Measurements from ENCODE around the gene VASP.
A peak's percentile ranks its signal among the peaks of the same experiment; 100 is the strongest.

VASP gene

DNA sequence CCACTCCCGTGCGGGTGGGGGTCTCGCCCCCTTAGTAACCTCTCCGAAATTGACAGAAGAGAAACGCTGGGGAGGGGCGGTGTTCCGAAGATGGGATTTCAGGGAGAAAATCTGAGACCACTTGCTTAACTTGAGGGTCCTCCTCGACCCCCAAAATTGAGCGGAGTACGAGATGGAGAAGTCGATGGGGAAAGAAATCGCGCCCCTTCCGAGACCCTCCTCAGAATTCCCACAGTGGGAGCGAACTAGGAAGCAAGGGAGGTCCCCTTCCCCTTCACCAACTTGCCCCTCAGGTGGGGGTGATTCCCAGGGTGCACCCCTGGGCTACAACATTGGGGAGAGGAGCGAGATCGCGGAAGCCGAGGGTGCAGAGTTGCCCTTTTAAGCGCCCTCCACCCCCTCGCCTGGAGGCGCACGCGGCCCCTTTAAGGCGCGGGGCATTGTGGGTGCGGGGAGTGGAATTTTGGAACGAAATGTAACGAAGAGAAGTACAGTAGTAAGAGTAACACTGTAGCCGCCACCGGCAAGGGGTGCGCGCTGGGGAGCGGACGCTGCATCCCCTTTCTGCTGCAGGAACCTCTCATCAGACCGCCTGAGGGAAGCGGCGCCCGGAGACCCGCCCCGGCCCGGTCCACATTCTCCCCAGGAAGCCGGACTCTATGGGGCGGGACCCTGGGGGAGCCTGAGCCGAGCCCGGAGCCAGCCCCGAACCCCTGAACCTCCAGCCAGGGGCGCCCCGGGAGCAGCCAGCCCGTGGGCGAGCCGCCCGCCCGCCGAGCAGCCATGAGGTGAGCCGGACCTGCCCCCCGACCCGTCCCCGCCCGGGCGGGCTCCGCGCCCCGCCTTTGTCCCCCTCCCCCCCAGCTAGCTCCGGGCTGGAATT, at the start of gene VASP:
Gene VASP (plus strand): TSS at position 491 of the 883 bp plus-strand sequence. CDS start 293 bp downstream, at position 784.
- peak; percentile 90 to 91 for DNase-seq

DNA sequence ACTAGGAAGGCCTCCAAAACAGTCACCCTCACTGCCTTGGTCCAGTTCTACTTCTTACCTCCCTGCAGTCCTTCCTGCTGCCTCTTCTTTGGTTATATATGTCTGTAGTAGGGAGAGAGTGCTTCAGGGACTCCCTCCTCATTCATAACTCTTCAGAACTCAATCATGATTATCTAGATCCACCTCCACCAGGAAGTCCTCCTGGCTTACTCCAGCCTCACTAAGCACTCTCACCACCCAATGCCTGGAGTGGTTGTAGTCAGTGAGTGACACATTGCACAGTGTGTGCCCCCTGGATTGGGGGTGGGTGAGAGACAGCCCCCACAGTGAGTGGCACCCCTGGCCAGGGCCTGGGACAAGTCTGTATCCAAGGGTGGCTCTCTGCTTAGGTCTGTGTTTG, 49.5 kb upstream of the VASP start:
- no peak for DNase-seq

DNA sequence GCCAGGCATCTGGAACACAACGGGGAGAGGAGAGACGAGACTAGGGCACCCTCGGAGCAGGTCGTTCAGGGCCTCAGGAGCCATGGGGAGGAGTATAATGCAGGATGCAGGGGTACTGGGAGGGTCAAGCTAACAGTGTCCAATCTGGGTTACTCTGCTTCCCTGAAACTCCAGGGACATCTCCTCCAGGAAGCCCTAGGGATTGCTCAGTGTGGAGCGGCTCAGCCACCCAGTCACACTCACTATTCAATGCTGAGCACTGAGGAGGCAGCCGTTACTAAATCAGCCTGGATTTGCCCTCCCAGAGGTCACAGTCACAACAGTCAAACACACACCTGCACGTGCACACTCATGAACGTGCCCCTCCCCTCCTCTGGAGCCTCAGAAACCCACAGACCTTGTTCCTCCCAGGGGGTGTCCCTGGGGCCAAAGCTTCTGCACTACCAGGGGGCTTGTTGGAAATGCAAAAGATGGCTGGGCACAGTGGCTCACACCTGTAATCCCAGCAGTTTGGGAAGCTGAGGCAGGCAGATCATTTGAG, 46.4 kb upstream of the VASP start:
- no peak for DNase-seq

DNA sequence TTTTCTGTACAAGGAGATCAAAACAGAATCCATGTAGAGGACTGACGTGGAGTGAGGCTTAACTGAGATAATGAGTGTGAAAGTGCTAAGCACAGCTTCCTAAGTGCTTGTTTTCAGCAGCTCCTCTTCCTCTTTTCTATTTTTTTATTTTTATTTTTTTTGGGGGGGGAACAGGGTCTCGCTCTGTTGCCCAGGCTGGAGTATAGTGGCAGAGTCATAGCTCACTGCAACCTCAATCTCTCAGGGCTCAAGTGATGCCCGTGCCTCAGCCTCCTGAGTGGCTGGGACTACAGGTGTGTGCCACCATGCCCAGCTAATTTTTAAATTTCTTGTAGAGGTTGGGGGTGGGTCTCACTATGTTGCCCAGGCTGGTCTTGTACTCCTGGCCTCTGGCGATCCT, 45.1 kb upstream of the VASP start:
- no peak for DNase-seq

DNA sequence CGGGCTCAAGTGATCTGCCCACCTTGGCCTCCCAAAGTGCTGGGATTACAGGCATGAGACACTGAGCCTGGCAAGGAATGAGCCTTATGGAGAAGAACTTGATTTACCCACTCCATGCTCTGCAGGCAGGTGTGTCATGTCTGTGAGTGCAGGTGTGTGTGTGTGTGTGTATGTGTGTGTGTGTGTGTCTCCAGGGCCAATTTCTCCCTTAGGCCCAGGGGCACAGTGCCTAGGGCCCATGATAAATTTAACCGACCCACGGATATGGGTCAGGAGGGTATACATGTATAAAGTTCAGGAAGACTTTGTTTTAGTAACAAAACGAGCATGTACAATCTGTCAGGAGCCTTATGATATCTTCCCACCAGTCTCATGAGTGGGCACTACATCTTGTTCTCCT, 44.0 kb upstream of the VASP start:
- DNase-seq = no peak

DNA sequence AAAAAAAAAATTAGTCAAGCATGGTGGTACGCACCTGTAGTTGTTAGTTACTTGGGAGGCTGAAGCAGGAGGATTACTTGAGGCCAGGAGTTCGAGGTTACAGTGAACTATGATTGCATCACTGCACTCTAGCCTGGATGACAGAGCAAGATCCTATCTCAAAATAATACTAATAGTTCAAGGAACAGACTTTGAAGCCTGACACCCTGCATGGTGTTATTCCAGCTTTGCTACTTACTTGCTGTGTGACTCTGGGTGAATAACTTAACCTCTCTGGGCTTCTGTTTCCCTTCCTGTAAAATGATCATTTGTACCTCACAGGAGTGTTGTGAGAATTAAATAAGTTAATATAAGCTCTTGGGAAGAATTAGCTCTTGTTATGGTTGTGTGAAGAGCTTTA, 43.0 kb upstream of the VASP start:
- no peak for DNase-seq

DNA sequence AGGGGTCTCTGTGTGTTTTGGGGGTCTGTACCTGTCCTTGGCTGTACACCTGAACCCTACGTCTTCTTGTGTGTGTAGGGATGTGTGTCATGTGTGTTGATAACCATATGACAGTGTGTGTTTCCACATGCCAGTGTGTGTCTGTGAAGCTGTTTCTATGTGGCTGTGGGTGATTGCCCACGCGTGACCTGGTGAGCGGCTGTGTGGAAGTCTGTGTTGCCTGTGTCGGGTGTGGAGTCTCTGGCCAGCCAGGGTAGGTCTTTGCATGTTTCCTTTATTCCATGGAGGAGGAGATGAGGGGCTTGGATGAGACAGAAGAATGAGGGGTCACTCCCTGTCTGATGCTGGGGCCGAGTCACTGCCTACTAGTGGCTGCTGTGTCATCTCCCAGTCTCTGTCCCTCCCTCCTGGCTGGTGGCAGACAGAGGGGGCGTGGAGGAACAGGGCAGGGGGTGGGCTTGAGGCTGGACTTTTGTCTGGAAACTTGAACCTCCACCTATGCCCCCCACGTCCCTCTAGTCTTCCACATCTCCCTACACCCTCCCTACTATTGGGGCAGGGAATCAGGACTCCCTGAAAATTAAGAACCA, 42.3 kb upstream of the VASP start:
- DNase-seq = no peak

DNA sequence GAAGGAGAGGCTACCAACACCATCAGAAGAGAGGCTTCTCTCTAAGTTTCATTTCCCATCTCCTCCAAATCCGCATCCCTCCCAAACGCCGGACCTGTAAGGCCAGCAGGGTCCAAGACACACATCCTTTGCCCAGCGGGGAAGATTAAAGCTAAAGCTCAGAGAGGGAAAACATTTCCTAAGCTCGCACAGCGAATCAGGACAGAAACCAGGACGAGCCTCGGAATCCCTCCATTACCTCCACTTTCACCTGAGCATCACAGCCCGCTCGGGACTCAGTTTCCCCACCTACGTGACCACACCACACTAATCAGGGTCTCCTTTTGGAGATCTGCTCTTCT, 40.2 kb upstream of the VASP start:
- DNase-seq = no peak

DNA sequence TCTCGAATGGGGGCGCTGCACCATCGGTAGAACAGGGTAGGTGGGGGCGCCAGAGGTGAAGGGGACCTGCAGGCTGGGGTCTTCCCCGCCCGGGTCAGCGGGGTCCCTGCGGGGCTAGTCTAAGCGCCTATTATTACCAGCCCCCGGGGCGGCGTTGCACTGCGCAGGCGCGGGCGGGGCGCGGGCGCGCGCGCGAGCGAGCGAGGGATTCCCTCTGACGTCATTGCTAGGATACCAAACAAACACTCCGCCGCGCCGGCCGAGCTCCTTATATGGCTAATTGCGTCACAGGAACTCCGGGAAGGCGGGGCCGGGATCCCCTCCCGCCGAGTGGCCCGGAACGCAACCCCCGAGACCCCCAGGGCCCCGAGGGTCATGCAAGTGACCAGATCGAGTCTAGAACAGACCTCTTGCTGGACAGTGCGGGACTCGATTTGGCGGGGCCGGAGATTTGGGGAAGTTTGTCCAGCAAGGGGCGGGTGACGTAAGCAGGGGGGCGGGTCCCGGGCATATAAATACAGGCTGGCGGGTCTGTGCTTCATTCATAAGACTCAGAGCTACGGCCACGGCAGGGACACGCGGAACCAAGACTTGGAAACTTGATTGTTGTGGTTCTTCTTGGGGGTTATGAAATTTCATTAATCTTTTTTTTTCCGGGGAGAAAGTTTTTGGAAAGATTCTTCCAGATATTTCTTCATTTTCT, 39.7 kb upstream of the VASP start, which contains the start of gene FOSB:
Gene FOSB (plus strand): TSS at position 541 of the 703 bp plus-strand sequence. CDS start 591 bp downstream, outside the sequence.
- DNase-seq = peak; percentile 96

DNA sequence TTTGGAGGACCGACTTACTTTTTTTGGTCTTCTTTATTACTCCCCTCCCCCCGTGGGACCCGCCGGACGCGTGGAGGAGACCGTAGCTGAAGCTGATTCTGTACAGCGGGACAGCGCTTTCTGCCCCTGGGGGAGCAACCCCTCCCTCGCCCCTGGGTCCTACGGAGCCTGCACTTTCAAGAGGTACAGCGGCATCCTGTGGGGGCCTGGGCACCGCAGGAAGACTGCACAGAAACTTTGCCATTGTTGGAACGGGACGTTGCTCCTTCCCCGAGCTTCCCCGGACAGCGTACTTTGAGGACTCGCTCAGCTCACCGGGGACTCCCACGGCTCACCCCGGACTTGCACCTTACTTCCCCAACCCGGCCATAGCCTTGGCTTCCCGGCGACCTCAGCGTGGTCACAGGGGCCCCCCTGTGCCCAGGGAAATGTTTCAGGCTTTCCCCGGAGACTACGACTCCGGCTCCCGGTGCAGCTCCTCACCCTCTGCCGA, 39.1 kb upstream of the VASP start:
- no peak for DNase-seq

DNA sequence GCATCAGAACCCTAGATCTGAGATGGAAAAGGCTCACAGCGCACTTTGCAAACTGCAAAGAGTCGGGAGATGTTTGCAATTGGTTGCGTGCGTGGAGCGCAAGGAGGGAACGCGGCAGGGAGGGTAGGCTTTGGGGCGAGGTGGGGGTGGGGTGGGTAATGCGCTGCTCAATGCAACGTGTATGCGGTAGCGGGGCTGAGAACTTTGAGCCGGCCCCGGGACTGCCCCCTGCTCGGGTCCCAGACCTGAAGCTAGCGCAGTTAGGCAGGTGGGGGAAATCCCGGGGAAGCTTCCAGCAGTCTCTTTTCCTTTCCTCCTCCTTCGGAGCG, 38.5 kb upstream of the VASP start:
- no peak for DNase-seq

DNA sequence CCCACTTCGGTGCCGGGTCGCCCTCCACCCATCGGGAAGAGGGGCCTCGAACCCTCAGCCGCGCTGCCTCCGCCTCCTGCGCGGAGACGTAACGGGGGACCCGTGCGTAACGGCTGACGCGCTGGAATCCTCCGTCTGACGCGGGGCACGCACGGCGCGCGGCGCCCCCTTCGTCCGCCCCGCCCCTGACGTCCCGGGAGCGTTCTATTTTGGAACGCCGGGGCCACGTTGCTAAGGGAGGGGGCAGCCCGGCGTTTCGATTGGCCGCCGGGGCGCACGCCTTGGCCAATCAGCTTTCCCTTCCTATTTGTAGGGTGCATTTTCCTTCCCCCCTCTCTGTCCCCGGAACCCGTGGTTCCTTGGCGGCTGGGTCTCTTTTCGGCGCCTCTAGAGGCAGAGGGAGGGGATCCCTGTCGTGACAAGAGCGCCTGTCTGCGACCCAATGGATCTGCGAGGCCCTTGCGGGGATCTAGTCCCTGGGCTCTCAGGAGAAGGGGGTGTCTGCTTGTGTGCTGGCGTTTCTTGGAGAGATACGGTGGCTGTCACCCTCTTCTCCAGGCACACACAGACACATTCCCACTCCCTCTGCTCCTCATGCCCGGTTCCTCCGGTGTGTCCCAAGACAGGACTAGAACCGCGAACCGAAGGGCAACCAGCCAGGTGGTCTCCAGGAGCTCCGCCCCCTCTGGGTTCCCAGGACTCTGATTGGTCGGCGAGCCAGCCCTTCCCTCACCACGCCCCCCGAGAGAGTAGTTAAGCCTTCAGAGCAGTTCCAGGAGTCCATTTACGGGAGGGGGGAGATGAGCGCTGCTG, 37.9 kb upstream of the VASP start:
- peak; percentile 84 to 86 for DNase-seq

DNA sequence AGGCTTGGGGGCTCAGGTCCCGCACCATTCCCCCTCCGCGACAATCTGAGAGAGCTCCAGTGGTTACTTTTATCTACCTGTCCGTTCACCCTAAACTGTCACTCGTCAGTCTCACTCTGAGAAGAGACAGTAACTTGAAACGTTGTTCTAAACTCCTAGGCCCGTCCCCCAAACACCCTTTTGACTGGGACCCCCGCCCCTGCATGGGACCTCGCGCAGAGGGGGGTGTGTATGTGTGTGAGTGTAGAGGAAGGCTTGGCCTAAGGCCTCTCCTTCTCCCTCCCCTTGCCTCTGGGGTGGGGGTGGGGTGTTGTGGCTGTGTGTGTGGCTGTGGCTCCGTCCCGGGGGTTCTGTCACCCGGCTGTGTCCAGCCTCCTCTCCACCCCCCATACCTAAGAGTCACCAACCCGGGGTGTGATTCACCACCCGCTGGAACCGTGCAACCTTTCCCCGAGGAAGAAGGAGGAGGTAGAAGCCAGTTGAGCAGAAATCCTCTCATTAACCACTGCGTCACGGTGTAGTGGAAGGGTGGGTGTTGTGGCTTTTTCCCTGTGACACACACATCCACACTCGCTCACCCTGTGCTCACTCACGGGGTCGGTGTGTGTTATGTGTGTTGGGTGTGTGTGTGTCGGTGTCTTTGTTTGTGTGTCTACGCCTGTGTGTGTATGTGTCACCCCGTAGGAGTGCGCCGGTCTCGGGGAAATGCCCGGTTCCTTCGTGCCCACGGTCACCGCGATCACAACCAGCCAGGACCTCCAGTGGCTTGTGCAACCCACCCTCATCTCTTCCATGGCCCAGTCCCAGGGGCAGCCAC, 37.1 kb upstream of the VASP start:
- DNase-seq = peak; percentile 77 to 79

DNA sequence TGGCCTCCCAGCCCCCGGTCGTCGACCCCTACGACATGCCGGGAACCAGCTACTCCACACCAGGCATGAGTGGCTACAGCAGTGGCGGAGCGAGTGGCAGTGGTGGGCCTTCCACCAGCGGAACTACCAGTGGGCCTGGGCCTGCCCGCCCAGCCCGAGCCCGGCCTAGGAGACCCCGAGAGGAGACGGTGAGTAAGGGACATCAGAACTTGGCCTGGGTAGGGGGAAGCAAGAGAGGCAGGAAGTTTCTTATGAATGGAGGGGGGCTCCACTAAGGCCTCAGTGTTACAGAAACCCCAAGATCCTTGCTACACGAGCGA, 36.6 kb upstream of the VASP start:
- DNase-seq = no peak

DNA sequence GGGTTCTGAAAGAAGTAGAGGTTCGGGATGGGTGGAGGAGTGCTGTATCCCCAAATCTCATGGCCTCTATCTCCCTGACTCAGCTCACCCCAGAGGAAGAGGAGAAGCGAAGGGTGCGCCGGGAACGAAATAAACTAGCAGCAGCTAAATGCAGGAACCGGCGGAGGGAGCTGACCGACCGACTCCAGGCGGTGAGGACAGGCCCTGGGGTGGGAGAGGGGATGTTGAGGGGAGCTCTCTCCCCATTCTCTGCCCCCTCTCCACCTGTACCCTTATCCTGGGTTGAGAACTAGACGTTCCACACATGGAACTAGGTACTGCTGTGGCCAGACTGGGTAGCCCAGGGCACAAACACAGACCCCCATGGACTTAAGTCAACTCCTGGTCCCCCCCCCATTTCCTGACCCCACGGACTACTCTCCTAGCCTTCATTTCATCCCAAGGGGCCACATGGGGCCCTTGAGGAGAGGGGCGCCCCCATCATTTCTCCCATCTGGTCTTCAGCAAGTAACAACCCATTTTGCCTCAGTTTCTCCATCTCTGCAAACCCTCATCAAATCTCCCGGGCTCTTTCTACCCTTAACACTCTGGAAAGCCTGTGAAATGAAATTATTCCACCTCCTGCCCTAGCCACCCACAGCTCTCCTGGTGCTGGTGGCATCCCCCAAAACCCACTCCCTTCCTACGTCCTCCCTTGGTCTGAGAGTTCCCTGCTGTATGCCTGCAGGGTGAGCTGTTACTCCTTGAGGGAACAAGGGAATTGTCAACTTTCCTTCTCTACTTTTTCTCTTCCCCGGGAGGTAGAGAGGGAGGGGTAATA, 36.0 kb upstream of the VASP start:
- peak; percentile 49 to 60 for DNase-seq

DNA sequence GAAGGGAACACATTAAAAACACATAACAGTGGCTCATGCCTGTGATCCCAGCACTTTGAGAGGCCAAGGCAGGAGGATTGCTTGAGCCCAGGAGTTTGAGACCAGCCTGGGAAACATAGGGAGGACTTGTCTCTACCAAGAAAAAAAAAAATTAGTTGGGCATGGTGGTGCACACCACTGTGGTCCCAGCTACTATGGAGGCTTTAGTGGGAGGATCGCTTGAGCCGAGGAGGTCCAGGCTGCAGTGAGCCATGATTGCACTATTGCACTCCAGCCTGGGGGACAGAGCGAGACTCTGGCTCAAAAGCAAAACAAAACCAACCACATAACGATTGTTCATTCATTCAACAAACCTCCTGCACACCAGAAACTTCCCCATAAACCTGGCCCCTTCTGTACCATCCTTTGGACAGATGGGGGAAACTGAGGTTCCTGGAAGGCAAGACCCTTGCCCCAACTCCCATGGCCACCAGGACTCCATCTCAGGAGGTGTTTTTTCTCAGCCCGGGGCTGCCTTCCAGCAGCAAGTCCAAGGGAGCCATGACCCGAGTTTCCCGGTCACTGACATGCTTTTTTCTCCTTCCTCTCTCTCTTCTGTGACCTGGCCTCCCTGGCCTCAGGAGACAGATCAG, 35.2 kb upstream of the VASP start:
- DNase-seq = peak; percentile 56 to 71

DNA sequence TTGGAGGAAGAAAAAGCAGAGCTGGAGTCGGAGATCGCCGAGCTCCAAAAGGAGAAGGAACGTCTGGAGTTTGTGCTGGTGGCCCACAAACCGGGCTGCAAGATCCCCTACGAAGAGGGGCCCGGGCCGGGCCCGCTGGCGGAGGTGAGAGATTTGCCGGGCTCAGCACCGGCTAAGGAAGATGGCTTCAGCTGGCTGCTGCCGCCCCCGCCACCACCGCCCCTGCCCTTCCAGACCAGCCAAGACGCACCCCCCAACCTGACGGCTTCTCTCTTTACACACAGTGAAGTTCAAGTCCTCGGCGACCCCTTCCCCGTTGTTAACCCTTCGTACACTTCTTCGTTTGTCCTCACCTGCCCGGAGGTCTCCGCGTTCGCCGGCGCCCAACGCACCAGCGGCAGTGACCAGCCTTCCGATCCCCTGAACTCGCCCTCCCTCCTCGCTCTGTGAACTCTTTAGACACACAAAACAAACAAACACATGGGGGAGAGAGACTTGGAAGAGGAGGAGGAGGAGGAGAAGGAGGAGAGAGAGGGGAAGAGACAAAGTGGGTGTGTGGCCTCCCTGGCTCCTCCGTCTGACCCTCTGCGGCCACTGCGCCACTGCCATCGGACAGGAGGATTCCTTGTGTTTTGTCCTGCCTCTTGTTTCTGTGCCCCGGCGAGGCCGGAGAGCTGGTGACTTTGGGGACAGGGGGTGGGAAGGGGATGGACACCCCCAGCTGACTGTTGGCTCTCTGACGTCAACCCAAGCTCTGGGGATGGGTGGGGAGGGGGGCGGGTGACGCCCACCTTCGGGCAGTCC, 34.5 kb upstream of the VASP start:
- DNase-seq = peak; percentile 70 to 79

DNA sequence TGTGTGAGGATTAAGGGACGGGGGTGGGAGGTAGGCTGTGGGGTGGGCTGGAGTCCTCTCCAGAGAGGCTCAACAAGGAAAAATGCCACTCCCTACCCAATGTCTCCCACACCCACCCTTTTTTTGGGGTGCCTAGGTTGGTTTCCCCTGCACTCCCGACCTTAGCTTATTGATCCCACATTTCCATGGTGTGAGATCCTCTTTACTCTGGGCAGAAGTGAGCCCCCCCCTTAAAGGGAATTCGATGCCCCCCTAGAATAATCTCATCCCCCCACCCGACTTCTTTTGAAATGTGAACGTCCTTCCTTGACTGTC, 34.0 kb upstream of the VASP start:
- peak in 1 of 2 donors; percentile 66 for DNase-seq

All from CD4-positive, alpha-beta T cell treated with Interleukin-1 beta for 1 hour (primary cell).